Measurements from ENCODE around the gene LPIN2. TPM values are rescaled to one million over a fixed set of nuclear protein-coding genes. Genes with fewer than 3 reads are reported as not detected.
A peak's percentile ranks its signal among the peaks of the same experiment; 100 is the strongest.

Gene LPIN2
- total RNA-seq, 1 donor from 2014 or later, result 118 TPM

DNA sequence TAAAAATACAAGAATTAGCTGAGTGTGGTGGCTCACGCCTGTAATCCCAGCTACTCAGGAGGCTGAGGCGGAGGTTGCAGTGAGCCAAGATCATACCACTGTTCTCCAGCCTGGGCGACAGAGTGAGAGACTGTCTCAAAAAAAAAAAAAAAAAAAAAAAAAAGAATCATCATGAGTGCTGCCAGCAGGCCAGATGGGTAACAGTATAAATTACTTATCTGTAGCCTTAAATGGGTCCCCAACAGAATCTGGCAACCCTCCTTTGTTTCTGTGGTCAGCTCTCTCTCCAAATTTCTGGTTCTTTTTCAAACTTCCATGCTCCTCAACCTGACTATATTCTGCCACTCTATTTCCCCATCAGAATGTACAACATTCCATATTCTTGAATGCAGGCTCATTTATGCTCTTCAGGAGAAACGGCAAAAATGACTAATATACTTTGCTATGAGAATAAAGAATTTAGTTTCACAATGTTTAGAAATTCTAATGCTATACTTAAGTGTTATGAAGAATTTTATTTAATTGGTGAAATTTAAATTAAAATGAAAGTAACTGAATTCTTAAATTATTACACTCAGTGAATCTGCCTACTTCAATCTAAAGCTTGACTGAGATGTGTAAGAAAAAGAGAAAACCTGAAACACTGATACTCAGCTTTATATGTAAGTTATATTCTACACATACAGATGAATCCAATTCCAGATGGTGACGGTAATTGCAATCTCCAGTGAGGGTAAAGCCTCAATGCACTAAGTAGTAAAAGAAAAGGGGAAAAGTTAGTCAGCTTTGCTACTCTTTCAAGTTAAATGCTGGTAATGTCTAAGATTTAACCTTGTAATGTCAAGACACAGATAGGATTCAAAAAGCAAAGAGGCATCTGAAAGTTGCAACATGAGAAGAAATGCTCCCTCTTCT is 24.8 kb downstream of the LPIN2 start:
- H3K4me3 Mint-ChIP-seq, result no peak overlapping the region
- H3K27me3 Mint-ChIP-seq, result no peaks in the 10 kb centered on the region
- no peak for DNase-seq
- peak overlapping the region; percentile 56 for H3K27ac Mint-ChIP-seq
- peaks cover 41% of the 10 kb centered on the region for H3K36me3 Mint-ChIP-seq (ENCODE audit: low read depth)
- intact Hi-C loops (cut with micrococcal nuclease), result no loop called here
- peaks cover 67% of the 10 kb centered on the region for H3K4me1 Mint-ChIP-seq
- peaks cover 4% of the 10 kb centered on the region for H3K9me3 Mint-ChIP-seq

DNA sequence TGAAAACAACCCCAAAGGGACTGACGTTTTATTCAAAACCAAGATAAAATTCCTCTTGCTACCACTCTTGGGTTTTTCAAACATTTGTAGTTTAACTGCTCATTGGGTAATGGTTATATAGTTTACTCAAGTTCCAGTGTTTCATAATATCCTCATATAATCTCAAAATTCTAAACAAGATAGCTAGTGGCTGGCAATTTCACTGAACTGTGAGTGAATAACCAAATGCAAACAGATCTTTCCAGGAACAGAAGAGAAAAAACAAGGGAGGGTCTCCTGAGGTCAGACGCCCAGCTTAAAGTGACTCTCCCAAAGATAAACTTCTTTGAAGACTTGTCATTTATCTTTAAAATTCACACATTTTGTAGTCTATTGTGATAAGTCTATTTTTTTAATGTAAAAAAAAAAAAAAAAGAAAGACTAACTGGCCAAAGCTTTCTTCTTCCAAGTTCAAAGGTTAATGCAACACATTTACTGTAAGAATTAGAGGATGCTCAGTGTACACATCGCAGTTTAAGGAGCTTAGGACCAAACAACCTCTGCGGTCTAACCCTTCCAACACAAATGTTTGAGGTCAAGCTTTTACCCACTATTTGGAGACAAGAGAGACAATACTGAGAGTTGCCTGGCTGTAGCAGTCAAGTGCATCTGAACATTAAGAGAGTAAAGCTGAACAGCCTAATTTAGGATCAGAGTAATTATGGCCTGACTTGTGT is 26.6 kb downstream of the LPIN2 start:
- peak overlapping the region; percentile 42 for H3K27ac Mint-ChIP-seq
- peaks cover 4% of the 10 kb centered on the region for H3K9me3 Mint-ChIP-seq

DNA sequence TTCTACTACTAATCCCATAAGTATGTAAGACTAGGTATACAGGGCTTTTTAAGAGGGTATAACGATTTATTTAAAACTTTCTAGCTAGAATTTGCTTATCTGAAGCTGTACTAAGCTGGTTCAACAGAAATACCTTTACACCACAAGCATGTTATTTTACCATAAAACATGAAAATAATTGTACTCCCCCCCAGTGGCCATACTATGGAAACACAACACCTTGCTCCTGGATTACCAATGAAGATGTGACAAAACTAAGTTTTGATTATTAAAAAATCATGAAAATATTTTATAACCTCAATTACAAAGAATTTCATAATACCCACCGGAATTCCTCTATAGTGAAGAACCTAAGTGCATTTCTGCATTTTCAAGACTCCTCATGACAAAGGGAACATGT is 27.3 kb downstream of the LPIN2 start:
- intact Hi-C loops (cut with micrococcal nuclease), result loop anchor here (1.0 kb wide), 2 partner anchors 8 to 53 kb away; no protein-coding TSS in a partner anchor
- peaks cover 65% of the 10 kb centered on the region for H3K4me1 Mint-ChIP-seq
- H3K27ac Mint-ChIP-seq, result peak overlapping the region; percentile 6
- H3K36me3 Mint-ChIP-seq (ENCODE audit: low read depth), result peaks cover 39% of the 10 kb centered on the region
- H3K27me3 Mint-ChIP-seq, result no peaks in the 10 kb centered on the region
- H3K4me3 Mint-ChIP-seq, result no peak overlapping the region
- peaks cover 4% of the 10 kb centered on the region for H3K9me3 Mint-ChIP-seq
- peak; percentile 77 for DNase-seq

More for the DNA sequence above, 26.6 kb downstream of the LPIN2 start:
- DNase-seq, result no peak
- Mint-ChIP-seq H3K4me3 (no peak overlapping the region), H3K36me3 (ENCODE audit: low read depth) (peaks cover 44% of the 10 kb centered on the region), H3K4me1 (peaks cover 66% of the 10 kb centered on the region), H3K27me3 (no peaks in the 10 kb centered on the region)
- intact Hi-C loops (cut with micrococcal nuclease), result no loop called here

DNA sequence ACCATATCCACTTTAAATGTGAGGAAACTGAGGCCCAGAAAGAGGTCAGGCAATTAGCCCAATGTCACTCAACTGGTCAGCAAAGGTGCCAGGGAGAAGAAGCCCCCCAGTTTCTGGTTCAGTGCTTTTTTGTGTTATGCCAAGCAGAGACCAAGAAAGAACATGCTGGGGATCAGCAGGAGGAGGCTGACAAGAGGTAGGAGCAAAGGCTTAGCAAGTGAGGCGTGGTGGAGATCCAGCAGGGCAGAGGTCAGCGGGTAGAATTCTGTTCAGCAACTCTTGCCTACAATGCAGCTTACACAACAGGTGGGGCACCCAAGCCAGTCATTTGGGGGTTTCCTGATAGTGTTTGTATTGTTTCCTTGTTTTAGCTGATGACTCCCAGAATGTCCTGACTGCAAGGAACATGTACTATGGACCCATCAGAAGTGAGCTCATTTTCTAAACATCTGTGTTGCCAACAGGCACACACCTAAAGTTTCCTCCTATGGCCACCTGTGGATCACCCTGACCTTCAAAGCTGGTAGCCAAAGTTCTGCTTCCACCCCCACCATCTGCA is 28.2 kb downstream of the LPIN2 start:
- peaks cover 68% of the 10 kb centered on the region for H3K4me1 Mint-ChIP-seq
- peak overlapping the region; percentile 78 for H3K27ac Mint-ChIP-seq
- peak overlapping the region; percentile 23 for H3K4me3 Mint-ChIP-seq
- H3K9me3 Mint-ChIP-seq, result no peaks in the 10 kb centered on the region
- no peaks in the 10 kb centered on the region for H3K27me3 Mint-ChIP-seq
- intact Hi-C loops (cut with micrococcal nuclease), result loop anchor here (1.0 to 5.0 kb wide), 4 partner anchors 9 to 463 kb away; no protein-coding TSS in a partner anchor
- H3K36me3 Mint-ChIP-seq (ENCODE audit: low read depth), result peaks cover 36% of the 10 kb centered on the region
- peak; percentile 69 for DNase-seq

DNA sequence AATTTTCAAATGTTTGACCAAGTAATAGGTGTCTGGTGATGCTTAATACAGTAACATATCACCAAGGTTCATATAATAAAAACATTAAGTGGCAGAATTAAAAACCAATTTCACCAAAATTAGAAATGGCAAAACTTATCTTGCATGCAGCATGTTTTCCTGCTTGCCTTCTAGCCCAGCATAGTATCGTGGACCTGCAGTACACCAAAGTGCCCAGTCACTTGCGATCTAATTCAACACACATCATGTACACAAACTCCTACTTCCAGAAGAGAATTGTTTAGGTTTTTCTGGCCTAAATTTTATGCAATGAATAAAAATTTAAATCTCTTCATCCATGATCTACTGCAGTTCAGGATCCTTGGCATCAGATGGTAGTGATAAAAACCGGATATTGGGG is 28.9 kb downstream of the LPIN2 start:
- no peak for DNase-seq
- Mint-ChIP-seq H3K27me3 (no peaks in the 10 kb centered on the region), H3K27ac (peak overlapping the region; percentile 78), H3K4me1 (peaks cover 69% of the 10 kb centered on the region), H3K4me3 (peak overlapping the region; percentile 23), H3K36me3 (ENCODE audit: low read depth) (peaks cover 32% of the 10 kb centered on the region), H3K9me3 (no peaks in the 10 kb centered on the region)
- intact Hi-C loops (cut with micrococcal nuclease), result loop anchor here (5.0 kb wide), 2 partner anchors 37 to 463 kb away; no protein-coding TSS in a partner anchor

DNA sequence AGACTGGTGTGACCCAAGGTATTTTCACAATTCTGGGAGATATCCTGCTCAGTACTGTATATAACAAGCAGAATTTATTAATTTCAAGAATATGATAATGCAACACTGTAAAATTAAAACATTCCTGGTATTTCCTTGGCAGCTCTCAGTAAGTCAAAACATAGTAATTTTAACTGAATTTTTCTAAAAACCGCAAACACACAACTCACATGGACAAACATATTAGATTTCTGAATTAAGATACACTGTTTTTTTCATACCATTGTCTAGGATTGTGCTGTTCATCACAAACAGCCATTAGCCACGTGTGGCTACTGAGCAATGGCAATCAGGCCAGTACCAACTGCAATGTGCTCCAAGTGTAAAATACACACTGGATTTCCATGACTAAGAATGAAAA is 29.6 kb downstream of the LPIN2 start:
- intact Hi-C loops (cut with micrococcal nuclease), result loop anchor here (5.0 kb wide), 2 partner anchors 36 to 464 kb away; no protein-coding TSS in a partner anchor
- H3K4me1 Mint-ChIP-seq, result peaks cover 73% of the 10 kb centered on the region

DNA sequence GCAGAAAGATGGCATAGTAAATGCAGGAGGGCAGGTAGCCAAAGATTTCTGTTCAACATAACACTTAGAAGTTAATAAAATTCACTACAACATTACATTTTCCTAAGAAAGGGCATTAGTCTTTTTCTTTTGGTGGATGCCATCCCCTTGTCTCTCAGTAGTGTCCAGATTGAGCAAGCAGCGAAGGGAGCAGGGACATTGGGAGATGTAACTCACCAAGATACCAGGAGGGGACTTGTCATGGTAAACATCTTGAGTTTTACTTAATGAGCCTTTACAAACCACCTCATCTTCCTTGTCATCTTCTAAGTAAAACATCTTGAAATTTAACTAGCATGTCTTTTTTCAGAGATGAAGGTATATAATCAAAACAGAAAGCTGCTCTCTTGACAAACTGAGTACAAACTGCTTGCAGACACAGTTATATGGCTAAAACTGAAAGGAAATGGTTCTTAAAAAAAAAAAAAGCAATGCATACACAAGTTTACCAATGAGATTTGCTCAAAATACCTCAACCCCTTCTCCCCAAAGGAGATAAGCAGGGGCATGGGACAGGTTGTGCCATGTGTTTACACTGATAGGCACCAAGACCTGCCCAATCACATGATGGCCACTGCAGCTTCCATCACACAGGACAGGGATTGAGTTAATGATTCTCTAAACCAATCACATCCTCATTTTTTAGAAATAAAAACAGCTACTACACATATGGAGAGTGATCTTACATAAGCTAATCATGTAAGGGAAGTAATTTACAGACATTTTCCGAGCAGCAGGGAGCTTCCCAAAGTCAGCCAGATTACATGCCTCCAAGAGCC is 30.3 kb downstream of the LPIN2 start:
- Mint-ChIP-seq H3K27me3 (no peaks in the 10 kb centered on the region), H3K4me1 (peaks cover 74% of the 10 kb centered on the region), H3K9me3 (no peaks in the 10 kb centered on the region), H3K27ac (peak overlapping the region; percentile 88), H3K4me3 (peak overlapping the region; percentile 81), H3K36me3 (ENCODE audit: low read depth) (peaks cover 29% of the 10 kb centered on the region)
- intact Hi-C loops (cut with micrococcal nuclease), result loop anchor here (1.0 to 5.0 kb wide), 3 partner anchors 35 to 465 kb away; partner anchors contain the start of gene MYL12A
- DNase-seq, result peak; percentile 81

More for the DNA sequence above, 29.6 kb downstream of the LPIN2 start:
- peak overlapping the region; percentile 88 for H3K27ac Mint-ChIP-seq
- no peak for DNase-seq
- no peaks in the 10 kb centered on the region for H3K27me3 Mint-ChIP-seq
- H3K9me3 Mint-ChIP-seq, result no peaks in the 10 kb centered on the region
- H3K36me3 Mint-ChIP-seq (ENCODE audit: low read depth), result peaks cover 30% of the 10 kb centered on the region
- peak overlapping the region; percentile 81 for H3K4me3 Mint-ChIP-seq

DNA sequence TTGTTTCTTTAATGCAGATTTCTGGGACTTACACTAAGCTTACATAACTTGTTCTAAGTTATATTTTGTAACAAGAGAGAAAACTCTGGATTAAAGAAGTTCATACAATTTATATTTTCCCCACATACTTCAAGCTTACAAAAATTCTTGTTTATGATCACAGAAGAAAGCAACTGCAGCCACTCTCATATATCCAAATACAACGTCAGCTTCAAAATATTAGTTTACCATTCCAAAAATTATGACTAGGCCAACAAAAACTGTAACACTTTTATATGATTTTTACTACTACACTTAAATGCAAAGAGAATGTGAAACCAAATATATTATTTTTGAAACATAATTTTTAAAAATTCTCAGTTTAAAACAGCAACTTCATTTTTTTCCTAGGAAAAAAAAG is 30.9 kb downstream of the LPIN2 start:
- Mint-ChIP-seq H3K27ac (peak overlapping the region; percentile 88), H3K9me3 (no peaks in the 10 kb centered on the region), H3K4me1 (peaks cover 78% of the 10 kb centered on the region), H3K4me3 (peak overlapping the region; percentile 81), H3K27me3 (no peaks in the 10 kb centered on the region), H3K36me3 (ENCODE audit: low read depth) (peaks cover 28% of the 10 kb centered on the region)
- intact Hi-C loops (cut with micrococcal nuclease), result loop anchor here (1.0 to 5.0 kb wide), 3 partner anchors 35 to 465 kb away; partner anchors contain the start of gene MYL12A
- no peak for DNase-seq

DNA sequence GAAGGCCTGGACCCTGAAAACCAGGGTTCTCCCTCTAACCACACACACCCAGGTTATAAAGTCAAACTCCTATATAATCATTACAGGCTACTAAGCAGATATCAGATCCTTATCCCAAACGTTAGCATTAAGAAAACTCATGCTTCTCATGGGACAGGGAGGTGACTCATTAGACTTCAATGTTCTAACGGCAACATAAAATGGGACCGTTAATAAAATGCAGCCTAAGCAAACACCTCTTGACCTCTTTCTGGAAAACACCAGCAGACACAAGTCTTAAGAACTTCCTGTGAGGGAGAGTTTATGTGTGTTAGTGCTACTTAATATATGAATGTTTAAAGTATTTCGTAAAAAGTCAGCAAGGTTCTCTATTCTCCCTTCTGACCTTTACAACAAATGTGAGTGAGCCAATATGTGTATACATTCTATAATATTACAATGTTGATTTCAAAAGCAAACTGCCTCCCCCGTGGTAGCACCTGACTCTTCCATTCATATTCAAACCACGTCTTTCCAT is 31.7 kb downstream of the LPIN2 start:
- Mint-ChIP-seq H3K27ac (peak overlapping the region; percentile 88), H3K36me3 (ENCODE audit: low read depth) (peaks cover 33% of the 10 kb centered on the region), H3K4me3 (peak overlapping the region; percentile 81), H3K4me1 (peaks cover 81% of the 10 kb centered on the region), H3K27me3 (no peaks in the 10 kb centered on the region), H3K9me3 (no peaks in the 10 kb centered on the region)
- DNase-seq, result peak; percentile 65
- intact Hi-C loops (cut with micrococcal nuclease), result loop anchor here (1.0 to 5.0 kb wide), 5 partner anchors 9 to 466 kb away; no protein-coding TSS in a partner anchor

DNA sequence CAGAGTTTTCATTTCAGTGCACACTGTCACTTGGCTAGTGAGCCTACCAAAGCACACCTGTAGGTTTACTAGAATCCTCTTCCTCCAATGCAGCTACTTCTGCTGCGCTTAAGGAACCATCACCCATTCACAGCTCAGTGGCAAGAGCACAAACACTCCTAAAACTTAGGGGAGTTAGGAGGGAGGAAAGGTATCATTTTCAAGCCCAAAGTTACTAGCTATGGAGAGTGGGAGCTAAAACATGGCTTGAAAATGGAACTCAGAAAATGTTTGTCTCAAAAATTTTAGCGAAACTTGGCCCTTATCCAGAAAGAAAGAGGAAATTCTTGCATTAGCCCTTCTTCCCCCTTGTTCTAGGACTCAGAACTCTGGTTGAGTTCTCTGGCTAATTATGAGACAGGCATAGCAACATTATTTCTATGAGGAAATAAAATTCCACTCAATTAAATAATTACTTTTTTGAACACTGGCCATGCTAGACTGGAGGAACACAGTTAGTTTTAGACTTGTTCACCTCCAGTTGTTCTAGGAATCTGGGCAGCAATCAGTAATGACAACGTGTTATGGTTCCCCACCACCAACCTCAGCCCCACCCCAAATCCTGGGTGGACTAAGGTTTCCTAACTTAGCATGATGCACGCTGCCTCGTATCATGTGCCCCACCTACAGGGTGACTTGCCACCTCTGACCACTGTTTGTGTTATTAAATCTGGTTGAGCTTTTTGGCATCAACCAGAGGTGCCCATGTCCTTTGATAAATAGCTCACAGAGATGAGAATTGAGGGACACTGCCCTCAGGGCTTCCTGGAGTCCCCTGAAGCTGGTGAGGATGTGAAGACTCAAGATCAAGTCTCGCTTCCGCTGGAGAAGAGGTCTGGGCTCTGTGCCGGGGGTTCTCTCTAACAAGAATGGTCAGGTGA is 32.8 kb downstream of the LPIN2 start:
- H3K9me3 Mint-ChIP-seq, result peaks cover 3% of the 10 kb centered on the region
- peak; percentile 78 for DNase-seq
- peaks cover 41% of the 10 kb centered on the region for H3K36me3 Mint-ChIP-seq (ENCODE audit: low read depth)
- H3K27ac Mint-ChIP-seq, result peak overlapping the region; percentile 88
- intact Hi-C loops (cut with micrococcal nuclease), result loop anchor here (5.0 kb wide), 2 partner anchors 33 to 467 kb away; no protein-coding TSS in a partner anchor
- peak overlapping the region; percentile 81 for H3K4me3 Mint-ChIP-seq
- peaks cover 79% of the 10 kb centered on the region for H3K4me1 Mint-ChIP-seq
- H3K27me3 Mint-ChIP-seq, result no peaks in the 10 kb centered on the region

DNA sequence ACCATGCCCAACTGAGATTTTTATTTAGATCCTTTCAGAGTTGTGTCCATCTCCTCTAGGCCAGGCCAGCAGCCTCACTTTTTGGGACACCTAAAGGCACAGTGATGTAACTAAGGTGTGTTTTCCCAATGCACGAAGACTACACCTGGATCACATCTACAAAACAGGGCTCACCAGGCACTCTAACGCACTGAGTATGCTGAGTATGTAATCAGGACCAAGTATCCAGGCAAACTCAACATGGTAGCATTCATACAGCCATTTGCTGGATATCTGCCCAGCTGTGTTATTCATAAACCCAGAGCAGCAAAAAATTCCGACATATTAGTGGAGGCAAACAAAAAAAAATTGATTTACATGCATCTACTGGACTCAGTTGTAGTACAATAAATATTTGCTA is 33.8 kb downstream of the LPIN2 start:
- DNase-seq, result no peak
- Mint-ChIP-seq H3K36me3 (ENCODE audit: low read depth) (peaks cover 42% of the 10 kb centered on the region), H3K9me3 (peaks cover 3% of the 10 kb centered on the region), H3K27ac (peak overlapping the region; percentile 93), H3K4me3 (peak overlapping the region; percentile 81), H3K27me3 (no peaks in the 10 kb centered on the region), H3K4me1 (peaks cover 74% of the 10 kb centered on the region)
- intact Hi-C loops (cut with micrococcal nuclease), result no loop called here

DNA sequence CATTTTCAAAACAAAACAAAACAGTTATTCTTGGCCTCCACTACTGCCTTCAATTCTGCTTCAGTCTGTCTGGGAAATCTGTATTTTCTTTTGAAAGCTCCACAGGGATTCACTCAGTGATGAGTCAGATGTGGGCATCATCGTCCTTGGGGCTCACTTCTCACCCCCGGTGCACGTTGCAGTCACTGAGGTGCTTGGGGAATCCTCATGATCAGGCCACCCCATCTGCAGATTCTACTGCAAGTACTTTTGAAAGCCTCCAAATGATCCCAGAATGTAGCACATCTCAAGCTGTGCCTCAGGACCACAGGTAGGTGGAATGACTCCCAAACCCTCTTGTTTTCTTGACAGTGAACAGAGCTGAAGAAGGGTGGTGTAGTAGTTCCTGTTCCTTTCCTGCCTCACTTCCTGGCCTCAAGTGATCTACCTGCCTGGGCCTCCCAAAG is 34.3 kb downstream of the LPIN2 start:
- H3K36me3 Mint-ChIP-seq (ENCODE audit: low read depth), result peaks cover 46% of the 10 kb centered on the region
- peak overlapping the region; percentile 93 for H3K27ac Mint-ChIP-seq
- no peaks in the 10 kb centered on the region for H3K27me3 Mint-ChIP-seq
- peaks cover 3% of the 10 kb centered on the region for H3K9me3 Mint-ChIP-seq
- peak; percentile 76 for DNase-seq
- intact Hi-C loops (cut with micrococcal nuclease), result loop anchor here (1.0 kb wide), 1 partner anchor 21 kb away; no protein-coding TSS in a partner anchor
- H3K4me1 Mint-ChIP-seq, result peaks cover 72% of the 10 kb centered on the region
- peak overlapping the region; percentile 81 for H3K4me3 Mint-ChIP-seq
